ENCODE measurements around the gene LAT. TPM values are rescaled to one million over a fixed set of nuclear protein-coding genes. Genes with fewer than 3 reads are reported as not detected.

The LAT gene
- total RNA-seq, 2 experiments from 2014 or later = 17.5 to 19.8 TPM

- no peaks in the 10 kb centered on the region for H3K9me2 ChIP-seq (ENCODE audit: insufficient read depth, low read length)
- no peak overlapping the region for H2AFZ ChIP-seq (ENCODE audit: low read length)
- no peaks in the 10 kb centered on the region for H3K4me1 ChIP-seq (ENCODE audit: insufficient read depth, low read length, poor library complexity, severe bottlenecking)
- no peak overlapping the region for H3K4me2 ChIP-seq (ENCODE audit: low read length)
- ChIA-PET POLR2A (interaction anchor here (1.0 kb wide), 1 partner anchor 11 kb away, joined by 3 read pairs; no protein-coding TSS in a partner anchor), CTCF (ENCODE audit: unreplicated experiment) (no interaction called here)
- H3K79me2 ChIP-seq (ENCODE audit: insufficient read depth, low read depth, low read length) = no peaks in the 10 kb centered on the region
- H3K4me3 ChIP-seq (ENCODE audit: low read depth, low read length, poor library complexity, severe bottlenecking) = no peak overlapping the region
- H3K27ac ChIP-seq (ENCODE audit: low read depth, low read length, poor library complexity, severe bottlenecking) = no peak overlapping the region
- H3K9me3 ChIP-seq (ENCODE audit: low read length) = no peaks in the 10 kb centered on the region
- intact Hi-C loops (cut with micrococcal nuclease; ENCODE audit: unreplicated experiment) = no loop called here
- no peaks in the 10 kb centered on the region for H4K20me1 ChIP-seq (ENCODE audit: insufficient read depth, low read length)
- no peak for TF ChIP-seq CTCF (conservative IDR thresholded peaks at IDR 0.05; ENCODE audit: low read length)
- no TSS peak for BruUV-seq (replicated peaks)
- no peak for DNase-seq (ENCODE audit: low spot score)
- no peaks in the 10 kb centered on the region for H3K36me3 ChIP-seq (ENCODE audit: insufficient read depth, low read length)
These were observed 28.2 kb downstream of the LAT start for GRCh38 chr16:29012913-29013553.

- H3K9me3 ChIP-seq (ENCODE audit: low read length) = no peaks in the 10 kb centered on the region
- no peak for TF ChIP-seq EZH2phosphoT487 (IDR thresholded peaks at IDR 0.05; ENCODE audit: borderline replicate concordance, low read depth, low read length)
- CTCF ChIA-PET (ENCODE audit: unreplicated experiment) = no interaction called here
These were observed 29.8 kb downstream of the LAT start for GRCh38 chr16:29014561-29015069.

GRCh38 chr16:29022196-29022595, 37.3 kb downstream of the LAT start:
- H3K27ac ChIP-seq (ENCODE audit: low read depth, low read length, poor library complexity, severe bottlenecking) = no peak overlapping the region
- TF ChIP-seq CTCF (conservative IDR thresholded peaks at IDR 0.05; ENCODE audit: low read length) (no peak), EZH2phosphoT487 (IDR thresholded peaks at IDR 0.05; ENCODE audit: borderline replicate concordance, low read depth, low read length) (no peak)
- intact Hi-C loops (cut with micrococcal nuclease; ENCODE audit: unreplicated experiment) = no loop called here
- H3K4me2 ChIP-seq (ENCODE audit: low read length) = no peak overlapping the region
- BruUV-seq (replicated peaks) = no TSS peak
- H4K20me1 ChIP-seq (ENCODE audit: insufficient read depth, low read length) = no peaks in the 10 kb centered on the region
- no peaks in the 10 kb centered on the region for H3K79me2 ChIP-seq (ENCODE audit: insufficient read depth, low read depth, low read length)
- POLR2A ChIA-PET = no interaction called here
- no peak for DNase-seq (ENCODE audit: low spot score)
- H2AFZ ChIP-seq (ENCODE audit: low read length) = no peak overlapping the region
- CTCF ChIA-PET (ENCODE audit: unreplicated experiment) = no interaction called here
- no peaks in the 10 kb centered on the region for H3K9me3 ChIP-seq (ENCODE audit: low read length)
- no peaks in the 10 kb centered on the region for H3K36me3 ChIP-seq (ENCODE audit: insufficient read depth, low read length)
- no peaks in the 10 kb centered on the region for H3K4me1 ChIP-seq (ENCODE audit: insufficient read depth, low read length, poor library complexity, severe bottlenecking)
- no peaks in the 10 kb centered on the region for H3K9me2 ChIP-seq (ENCODE audit: insufficient read depth, low read length)
- H3K4me3 ChIP-seq (ENCODE audit: low read depth, low read length, poor library complexity, severe bottlenecking) = no peak overlapping the region

More at GRCh38 chr16:29014561-29015069, 29.8 kb downstream of the LAT start:
- no peaks in the 10 kb centered on the region for H3K4me1 ChIP-seq (ENCODE audit: insufficient read depth, low read length, poor library complexity, severe bottlenecking)
- H3K79me2 ChIP-seq (ENCODE audit: insufficient read depth, low read depth, low read length) = no peaks in the 10 kb centered on the region
- no peaks in the 10 kb centered on the region for H3K36me3 ChIP-seq (ENCODE audit: insufficient read depth, low read length)
- H4K20me1 ChIP-seq (ENCODE audit: insufficient read depth, low read length) = no peaks in the 10 kb centered on the region
- POLR2A ChIA-PET = no interaction called here
- no peak overlapping the region for H3K27ac ChIP-seq (ENCODE audit: low read depth, low read length, poor library complexity, severe bottlenecking)
- H2AFZ ChIP-seq (ENCODE audit: low read length) = no peak overlapping the region
- no TSS peak for BruUV-seq (replicated peaks)
- intact Hi-C loops (cut with micrococcal nuclease; ENCODE audit: unreplicated experiment) = no loop called here
- H3K4me3 ChIP-seq (ENCODE audit: low read depth, low read length, poor library complexity, severe bottlenecking) = no peak overlapping the region
- H3K9me2 ChIP-seq (ENCODE audit: insufficient read depth, low read length) = no peaks in the 10 kb centered on the region
- no peak for DNase-seq (ENCODE audit: low spot score)
- no peak overlapping the region for H3K4me2 ChIP-seq (ENCODE audit: low read length)

Measured in OCI-LY7 (cell line).